ENCODE data around the gene OSBPL5.

OSBPL5 gene

DNA sequence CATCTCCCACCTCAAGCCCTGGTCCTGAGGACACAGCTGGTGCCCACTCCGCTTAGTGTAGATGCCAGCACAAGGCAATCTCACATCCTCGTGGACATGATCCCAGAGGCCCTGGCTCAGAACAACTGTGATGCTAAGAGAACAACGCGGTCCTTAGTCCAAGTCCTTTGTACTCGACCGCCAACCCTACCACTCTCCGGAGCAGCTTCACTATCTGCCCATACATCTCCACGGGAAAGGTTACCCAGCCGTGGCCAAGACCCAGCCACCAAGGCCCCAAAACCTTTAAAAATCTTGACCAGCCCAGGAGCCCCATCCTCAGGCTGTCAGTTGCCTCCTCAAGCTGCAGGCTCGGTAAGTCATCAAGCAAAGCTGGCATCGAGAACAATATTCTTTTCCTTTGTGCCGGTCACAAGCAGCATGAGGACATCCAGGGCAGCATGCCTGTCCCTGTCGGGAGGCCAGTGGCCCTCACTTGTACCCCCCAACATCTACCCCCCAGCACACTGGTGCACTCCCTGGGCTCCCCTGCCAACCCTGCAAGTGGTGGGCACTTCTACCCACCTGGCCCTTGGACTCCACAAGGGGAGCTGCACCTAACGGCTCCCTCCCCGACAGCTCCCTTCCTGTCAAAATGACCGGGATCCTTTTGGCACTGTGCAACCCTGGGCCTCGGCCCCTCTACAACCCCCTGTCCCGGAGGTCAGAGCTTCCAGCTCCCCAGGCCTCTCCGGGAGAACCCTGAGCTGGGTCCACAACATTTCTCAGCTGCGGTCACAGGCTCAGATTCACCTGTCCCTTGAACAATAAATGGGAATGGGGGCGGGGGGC lies 2.5 kb downstream of the OSBPL5 start:
- no peak for ATAC-seq

DNA sequence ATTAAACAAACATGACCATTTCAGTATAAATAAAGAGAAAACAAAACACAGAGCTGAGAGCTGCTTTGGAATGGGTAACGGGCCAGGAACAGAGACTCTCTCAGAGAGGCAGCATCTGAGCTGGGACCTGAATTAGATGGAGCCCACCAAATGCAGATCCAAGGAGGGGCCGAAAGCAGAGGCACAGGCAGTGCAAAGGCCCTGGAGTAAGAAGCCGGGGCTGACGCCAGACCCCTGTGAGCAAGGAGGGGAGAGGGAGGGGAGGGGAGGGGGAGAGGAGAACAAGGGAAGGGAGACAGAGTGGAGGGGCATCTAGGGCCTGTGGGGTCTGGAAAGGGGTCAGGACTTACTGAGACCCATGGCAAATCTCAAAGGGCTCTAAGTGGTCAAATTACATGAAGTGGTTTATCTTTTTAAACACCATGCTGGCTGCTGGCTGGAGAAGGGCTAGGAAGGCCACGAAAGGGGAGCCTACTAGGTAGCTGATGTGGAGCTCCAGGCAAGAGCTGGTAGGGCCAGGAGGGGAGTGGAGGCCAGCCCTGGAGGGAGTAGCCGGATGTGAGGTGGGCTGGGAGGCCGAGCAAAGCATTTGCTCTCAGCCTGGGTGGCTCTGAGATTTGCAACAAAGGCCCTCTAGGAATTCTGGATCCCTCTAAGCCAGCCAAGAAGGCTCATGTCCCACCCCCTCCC lies 3.2 kb downstream of the OSBPL5 start:
- no peak for ATAC-seq

DNA sequence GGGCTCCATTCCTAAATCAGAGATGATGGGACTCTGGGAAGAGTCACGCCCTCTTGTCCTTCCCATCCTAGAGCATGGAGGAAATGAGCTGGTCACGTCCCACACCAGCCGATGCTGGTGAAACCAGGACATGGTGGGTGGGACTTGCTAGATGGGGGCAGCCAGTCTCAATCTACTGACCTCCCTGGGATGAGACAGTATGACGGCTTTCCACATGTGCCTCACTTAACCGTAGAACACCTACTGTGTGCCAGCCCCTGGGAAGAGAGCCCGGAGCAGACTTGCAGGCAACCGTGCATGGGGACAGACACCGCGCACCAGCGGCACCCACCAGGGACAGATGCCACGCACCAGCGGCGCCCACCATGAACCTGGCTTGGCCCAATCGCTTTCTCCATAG lies 3.8 kb downstream of the OSBPL5 start:
- no peak for ATAC-seq

DNA sequence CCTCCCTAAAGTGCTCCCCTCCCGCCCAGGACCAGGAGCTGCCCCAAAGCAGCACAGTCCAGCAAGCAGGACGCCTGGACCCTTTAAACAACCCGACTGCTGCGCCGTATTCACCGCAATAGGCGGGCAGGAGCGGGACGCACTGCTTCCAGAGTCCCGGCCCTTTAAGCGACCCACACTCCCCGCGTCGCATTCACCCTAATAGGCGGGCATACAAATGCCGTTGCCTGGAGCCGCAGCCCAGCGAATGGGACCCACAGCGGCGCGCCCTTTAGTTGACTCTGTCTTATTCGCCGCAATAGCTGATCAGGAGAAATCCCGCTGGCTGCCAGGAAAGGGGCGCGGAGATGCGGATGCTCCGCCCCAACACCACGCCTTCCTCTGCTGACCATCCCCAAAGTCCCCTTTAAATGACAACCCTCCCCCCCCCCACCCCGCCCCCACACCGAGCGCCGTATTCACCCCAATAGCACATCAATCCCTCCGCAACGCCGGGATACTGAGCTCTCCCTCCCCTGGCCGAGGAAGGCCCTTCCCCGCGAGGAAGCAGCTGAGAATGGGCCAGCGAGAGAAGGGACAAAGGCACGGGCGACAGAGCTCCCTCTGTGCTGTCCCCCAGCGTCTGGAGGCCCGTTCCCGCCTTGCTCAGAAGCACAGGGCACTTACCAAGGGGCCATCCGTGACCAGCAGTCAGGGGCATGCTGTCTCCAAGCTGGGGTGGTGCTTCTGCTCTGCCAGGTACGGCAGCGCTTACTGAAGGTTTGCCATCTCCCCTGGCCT lies 4.7 kb downstream of the OSBPL5 start:
- ATAC-seq, result peak in 1 of 2 donors; percentile 34

DNA sequence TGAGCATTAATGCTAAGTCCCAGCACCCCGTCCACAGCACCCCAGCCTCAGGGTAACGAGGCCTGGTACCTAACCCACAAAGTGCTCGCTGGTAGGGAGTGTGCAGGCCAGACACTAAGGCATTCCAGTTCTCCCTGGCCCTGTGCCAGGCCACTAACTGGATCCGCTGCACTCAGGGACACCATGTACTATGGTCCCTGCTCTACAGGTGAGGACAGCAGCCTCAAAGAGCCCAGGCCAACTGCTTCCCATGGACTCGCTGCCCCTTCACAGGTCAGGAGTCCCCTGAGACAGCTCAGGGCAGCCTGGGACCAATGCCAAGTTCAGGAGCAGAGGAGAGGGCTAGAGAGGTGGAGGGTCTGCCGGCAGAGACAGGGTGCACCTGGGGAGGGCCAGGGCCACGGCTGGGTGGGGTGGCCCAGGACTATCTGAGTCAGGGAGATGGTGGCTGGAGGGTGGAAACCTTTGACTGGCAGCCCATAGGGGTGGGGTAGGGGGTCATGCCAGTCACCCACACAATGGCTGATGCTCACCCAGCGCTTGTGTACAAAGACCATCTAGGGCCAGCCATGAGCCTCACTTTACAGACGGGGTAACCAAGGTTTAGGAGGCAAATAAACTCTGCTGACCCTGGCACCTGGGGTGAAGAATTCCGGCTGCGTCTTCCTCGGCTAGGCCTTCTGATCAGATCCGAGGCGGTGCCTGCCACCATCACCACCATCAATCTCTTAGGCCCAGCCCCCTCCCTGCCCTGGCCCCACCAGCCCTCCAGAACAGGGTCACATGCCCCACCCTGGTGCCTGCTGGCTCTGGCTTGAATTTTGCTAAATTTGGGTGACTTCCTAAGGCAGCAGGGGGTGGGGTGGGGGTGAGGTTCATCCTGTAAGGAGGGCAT lies 5.6 kb downstream of the OSBPL5 start:
- ATAC-seq, result no peak

DNA sequence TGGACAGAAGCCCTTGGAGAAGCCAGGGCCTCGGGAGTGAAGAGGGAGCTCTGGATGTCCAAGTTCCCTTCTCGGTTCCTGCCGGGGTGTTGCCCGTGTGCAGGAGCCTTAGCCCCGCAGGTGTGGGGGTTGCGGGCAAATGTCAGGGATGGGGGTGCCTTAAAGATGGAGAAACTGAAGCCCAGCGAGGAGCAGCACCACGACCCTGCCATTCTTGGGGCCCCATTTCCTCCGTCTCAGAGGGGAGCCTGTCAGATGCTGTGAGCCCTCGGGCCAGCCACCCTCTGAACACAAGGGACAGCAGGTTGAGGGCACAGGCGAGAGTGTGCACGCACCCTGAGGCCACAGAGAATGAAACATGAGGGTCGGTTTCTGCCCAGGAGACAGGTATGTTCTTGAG lies 6.3 kb downstream of the OSBPL5 start:
- ATAC-seq, result no peak

DNA sequence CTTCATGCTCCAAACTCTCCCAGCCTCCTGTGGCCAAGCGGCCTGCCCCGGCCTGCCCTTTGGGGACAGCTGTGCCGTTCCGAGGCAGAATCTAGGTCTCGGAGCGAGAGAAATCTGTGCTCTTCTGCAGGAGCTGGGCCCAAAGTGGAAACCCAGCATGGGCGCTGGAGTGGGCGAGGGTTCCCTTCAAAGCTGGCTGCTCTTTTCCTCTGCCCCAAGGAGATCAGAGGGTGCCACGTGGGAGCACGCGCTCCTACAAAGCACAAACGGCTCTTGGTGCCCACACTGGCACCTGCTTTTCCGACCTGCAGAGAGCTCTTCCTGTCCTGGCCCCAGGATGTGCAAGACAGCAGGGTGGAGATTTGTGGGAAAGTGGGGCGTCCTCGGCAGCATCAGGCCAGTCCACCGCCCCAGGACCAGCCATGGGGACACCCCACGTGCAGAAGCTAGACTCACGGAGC lies 6.9 kb downstream of the OSBPL5 start:
- no peak for ATAC-seq

DNA sequence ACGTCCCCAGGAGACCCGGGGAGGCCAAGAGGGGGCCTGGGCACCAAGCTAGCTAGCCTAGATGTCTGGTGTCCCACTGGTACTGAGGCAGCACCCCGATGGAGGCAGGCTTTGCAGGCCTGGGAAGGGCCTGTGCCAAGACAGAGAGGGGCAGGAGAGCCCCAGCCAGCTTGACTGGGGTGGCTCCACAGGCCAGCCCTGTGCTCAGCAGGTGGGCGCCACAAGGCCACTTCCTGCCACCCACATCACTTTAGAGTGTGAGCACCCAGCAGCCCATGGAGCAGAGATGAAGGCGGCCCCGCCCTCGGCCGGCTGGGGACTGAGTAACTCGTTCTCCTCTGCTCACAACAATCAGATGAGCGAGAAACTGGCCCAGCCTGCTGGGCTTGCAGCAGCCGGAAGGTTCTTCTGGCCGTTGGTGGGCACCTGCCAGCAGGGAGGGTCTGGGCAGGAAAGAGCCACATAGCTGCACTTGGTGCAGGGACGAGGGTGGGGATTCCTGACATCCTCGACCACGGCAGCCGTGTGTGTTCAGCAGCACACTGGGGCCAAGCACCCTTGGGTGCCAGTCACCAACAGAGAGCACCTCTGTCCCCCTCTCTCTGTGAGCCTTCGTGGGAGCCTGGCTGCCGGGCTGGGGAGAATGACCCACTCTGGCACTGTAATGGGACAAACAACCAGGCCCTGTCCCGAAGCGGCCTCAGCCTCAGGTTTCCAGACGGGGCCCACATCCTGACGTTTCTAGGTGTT lies 7.6 kb downstream of the OSBPL5 start:
- ATAC-seq, result no peak

DNA sequence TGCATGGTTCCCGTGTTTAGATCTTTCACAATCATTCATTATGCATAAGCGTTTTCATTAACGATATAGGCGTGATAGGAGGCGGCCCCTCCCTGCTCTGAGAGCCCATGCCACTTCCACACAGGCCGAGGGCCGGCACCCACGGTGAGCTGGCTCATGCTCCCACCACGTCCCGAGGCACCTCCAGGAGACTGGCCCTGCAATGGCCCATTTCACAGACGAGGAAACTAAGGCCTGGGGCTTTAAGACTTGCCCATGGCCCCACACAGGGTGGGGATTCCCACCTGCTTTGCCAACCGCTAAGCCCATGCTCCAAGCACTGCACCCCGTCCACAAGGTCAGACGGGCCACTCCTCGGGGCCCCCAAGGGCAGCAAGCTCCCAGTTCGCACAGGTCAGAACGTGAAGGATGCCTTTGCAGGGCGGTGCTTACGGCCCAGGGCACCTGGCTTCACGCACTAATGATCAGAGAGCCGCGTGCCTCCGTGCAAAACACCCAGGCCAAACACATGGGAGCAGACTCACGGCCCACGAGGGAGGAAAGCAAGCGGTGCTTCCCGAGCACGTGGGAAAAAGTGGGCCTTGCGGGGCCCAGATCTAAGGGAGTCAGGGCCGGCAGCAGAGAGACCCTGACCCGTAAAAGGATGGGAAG lies 8.3 kb downstream of the OSBPL5 start:
- ATAC-seq, result no peak

DNA sequence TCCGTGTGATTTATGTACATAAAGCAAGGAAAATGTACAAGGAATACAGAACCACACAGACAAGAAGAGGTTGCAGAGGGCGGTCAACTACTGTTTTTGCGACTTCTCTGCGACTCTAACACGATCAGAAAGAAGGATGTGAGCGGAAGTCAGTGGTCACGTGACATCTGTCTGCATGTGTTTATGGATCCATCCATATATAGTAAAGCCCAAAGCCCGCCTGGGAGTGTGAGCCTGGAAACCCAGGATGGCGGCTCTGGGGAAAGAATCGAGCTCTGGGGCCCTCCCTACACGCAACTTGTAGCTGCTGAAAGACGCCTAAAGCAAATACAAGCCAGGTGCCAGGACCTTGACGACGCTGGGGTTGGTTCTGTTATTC lies 8.8 kb downstream of the OSBPL5 start:
- ATAC-seq, result no peak

DNA sequence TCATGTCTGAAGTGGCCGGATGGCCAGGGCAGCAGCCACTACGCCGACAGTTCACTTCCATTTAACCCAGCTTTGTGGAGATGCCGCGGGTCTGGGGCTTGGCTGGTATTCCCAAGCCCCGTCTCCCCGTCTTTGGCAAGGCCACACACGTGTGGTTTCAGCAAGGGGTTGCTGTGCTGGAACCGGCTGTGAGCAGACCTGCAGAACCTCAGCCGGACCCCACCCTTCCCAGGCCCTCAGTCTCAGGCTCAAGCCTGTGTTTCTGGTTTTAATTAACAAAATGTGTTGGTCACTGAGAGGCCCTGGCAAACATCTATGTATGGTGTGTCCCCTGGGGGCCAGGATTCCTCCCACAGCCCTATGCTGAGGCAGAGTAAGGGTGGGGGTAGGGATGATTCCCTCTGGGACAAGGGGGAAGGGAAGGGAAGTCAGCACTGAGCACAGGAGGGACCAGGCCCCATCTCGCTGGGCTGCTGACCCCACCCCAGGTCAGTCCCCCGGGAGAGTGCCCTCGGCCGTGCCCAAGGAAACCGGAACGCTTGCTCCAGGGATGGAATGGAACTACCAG lies 9.3 kb downstream of the OSBPL5 start:
- no peak for ATAC-seq

DNA sequence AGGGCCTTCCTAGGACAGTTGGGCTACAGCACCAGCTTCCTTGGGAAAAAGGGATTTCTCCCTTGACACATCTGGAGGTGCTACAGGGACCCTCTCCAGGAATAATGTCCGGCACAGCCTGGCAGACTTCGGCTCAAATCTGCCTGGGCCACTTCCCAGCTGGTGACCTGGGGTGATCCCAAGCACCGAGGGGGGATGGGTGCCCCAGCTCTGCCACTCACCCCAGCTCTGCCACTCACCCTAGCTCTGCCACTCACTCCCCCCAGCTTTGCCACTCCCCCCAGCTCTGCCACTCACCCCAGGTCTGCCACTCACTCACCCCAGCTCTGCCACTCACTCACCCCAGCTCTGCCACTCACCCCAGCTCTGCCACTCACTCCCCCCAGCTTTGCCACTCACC lies 9.9 kb downstream of the OSBPL5 start:
- no peak for ATAC-seq

DNA sequence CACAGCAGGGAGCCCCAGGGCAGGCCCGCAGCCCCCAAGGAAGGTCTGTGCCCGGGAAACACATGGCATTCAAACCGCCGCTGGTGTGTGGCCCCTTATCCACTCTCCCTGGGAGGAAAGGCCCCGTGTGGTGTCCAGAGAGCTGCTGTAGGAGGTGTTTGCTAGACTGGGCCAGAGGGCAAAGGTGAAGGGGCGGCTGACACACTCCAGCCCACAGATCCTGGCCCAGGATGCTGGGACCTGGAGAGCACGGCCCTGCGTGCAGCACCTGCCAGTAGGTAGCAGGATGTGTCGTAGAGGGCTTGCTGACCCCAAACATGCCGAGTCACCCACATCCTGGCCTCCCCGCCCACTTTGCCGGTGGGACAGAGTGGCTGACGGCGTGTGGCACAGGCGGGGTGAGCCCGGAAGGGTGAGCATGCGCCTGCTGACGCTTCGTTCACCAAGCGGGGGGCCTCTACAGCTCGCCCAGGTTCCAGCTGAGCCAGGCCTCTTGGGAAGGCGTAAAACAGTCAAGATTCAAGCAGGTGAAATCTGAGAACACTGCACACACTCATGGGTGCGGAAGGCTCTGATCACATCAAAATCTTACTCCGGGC lies 11.0 kb downstream of the OSBPL5 start:
- ATAC-seq, result no peak

DNA sequence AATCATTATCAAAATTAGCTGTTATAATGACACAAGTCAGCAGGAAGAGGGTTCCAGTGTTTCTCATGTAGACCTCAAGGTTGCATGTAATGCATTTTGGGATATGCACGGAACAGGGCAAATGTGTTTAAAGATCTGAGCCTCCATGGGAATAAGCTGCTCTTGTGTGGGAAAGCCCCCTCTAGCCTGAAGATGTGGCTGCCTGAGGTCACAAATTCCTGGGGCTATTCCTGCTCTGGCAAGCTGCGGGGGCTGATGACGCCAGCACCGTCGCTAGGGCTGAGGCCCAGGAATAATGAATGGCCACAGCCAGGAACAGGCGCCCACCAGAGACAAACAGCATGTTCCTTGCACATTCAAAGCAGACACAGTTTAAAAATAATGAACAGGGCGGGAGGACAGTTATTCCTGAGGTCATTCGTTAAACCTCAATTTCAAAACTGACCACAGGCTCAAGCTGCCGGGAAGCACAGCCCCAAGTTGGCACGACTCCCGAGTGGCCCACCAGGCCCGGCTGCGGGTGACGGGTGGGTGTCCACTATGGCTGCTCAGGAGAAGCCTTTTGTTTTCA lies 11.7 kb downstream of the OSBPL5 start:
- no peak for ATAC-seq

DNA sequence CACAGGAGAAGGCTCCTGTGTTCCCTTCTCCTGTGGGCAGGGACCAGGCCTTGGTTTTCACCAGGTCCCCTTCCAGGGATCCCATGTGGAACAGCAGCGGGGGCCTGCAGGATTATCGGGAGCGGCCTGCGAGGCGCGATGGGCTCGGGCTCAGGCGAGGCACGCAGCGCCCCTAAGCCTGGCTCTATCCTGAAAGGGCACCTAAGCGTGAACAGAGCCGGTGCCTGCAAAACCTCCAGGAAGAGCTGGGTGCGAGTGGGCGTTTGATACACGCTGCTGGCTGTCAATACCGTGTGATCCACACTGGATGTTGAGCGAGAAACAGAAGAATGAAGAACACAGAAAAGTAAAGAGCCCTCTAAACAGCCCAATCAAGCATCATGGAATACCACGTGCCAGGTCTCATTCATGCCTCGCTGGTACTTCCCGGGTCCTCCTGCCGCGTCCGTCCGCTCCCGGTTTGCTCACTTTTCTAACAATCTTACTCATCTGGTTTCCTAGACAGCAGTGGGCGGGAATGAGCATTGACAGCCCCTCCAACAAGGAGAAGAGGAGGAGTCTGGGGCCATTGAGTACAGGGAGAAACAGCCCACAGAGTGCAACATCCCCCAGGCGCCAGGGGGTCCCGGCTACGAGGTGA lies 12.5 kb downstream of the OSBPL5 start:
- ATAC-seq, result no peak

DNA sequence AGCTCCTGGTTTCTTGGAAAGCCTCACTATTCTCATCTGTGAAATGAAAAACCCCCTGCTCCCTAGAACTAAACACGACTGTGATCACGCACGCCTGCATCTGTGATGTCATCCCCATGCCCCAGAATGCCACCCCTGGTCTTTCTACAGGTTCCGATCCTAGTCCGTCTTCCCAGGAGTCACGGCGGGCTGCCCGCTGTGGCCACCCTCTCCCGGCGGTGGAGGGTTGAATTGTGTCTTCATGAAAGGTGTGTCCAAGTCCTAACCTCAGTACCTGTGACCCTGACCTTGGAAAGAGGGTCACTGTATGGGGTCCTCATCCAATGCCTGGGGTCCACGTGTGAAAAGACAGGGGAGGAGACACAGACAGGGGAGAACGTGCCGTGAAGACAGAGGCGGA lies 14.4 kb downstream of the OSBPL5 start:
- no peak for ATAC-seq

DNA sequence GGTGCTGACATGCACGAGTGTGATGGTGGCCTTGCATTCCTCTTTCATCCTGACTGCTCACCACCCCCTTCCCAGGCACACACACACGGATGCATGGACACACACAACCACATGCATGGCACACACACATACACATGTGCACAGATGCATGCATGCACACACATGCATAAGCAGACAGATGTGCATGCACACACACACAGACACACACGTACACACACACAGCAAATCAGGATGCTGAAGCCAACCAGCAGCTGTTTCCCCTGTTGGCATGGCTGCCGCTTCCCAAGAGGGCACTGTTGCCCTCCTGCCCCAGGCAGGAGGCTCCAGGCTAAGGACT lies 15.3 kb downstream of the OSBPL5 start:
- ATAC-seq, result no peak

DNA sequence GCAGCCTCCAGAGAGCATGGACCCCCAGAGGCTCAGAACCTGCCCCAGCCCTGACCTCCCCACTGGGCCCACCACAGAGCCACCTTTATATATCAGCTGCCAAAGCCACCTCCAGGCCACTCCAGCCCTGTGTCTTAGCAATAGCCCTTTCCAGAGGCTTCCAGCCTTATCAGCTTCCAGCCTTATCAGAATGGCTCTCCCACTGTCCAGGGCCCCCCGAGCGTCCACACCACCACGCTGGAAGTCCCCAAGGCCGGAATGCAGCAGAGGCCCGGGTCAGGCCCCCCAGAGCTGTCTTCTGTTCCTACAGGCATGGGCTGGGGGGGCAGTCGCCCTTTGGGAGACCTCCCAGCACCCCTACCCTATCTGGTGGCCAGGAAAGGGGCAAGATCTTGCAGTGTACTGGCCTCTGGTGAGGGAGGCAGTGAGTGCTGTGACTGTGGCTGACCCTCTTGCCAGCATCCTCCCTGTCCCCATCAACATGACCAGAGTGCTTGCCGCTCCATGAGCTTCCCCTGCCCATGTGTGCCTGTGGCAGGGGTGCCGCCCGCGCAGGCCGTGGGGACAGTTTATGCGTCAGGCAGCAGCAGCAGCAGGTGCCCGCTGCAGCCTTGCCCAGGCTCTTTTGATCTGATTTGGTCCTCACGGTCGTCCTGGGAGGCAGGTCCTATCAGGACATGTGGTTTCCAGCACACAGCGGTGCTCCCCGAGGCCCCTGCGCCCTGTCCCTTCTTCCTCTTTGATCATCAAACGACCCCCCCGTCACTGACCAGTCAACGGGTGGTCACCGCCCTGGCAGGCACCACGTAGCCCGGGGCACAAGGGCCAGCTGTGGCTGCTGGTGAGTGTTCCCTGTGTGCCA lies 15.9 kb downstream of the OSBPL5 start:
- ATAC-seq, result no peak

All from activated CD4-positive, CD25-positive, alpha-beta regulatory T cell treated with anti-CD3 and anti-CD28 coated beads, Interleukin-2, amount 50 U/mL, for 24 hours (primary cell).